ENCODE measurements around the gene B4GALT5.

- TF ChIP-seq POLR2A (IDR thresholded peaks at IDR 0.05) (no peak), CTCF (IDR thresholded peaks at IDR 0.05) (no peak)
These were observed 16.6 kb downstream of the B4GALT5 start for GRCh38 chr20:49697071-49697470.

Measured in lower leg skin (tissue), 3 donors.